Parathyroid adenoma (tissue), 2 donors: Measurements from ENCODE around the gene CD46.

ENCODE experiments used
- H2AFZ ChIP-seq: fragments of 300-600 bp; sonication (generic); one replicate; pipeline ENCODE4 v1.7.0; 2017; ENCODE audit warnings: antibody characterized with exemption, mild to moderate bottlenecking
- H3K27ac ChIP-seq: fragments of 300-600 bp; sonication (generic); one replicate; pipeline ENCODE4 v1.7.0; 2017
- H3K27me3 ChIP-seq: fragments of 300-600 bp; sonication (generic); one replicate; pipeline ENCODE4 v1.7.0; 2017; ENCODE audit warnings: low read length; ENCODE audit not compliant: control insufficient read depth, insufficient read depth
- H3K36me3 ChIP-seq: fragments of 300-600 bp; sonication (generic); one replicate; pipeline ENCODE4 v1.7.0; 2017; ENCODE audit warnings: low read length; ENCODE audit not compliant: control insufficient read depth, insufficient read depth
- H3K4me1 ChIP-seq: fragments of 300-600 bp; sonication (generic); one replicate; pipeline ENCODE4 v1.7.0; 2017; ENCODE audit warnings: control low read depth
- H3K4me2 ChIP-seq: fragments of 300-600 bp; sonication (generic); one replicate; pipeline ENCODE4 v1.7.0; 2017; ENCODE audit warnings: low read length
- H3K4me3 ChIP-seq: fragments of 300-600 bp; sonication (generic); one replicate; pipeline ENCODE4 v1.7.0; 2017; ENCODE audit warnings: low read depth, low read length
- H3K79me2 ChIP-seq: fragments of 300-600 bp; sonication (generic); one replicate; pipeline ENCODE4 v1.7.0; 2017; ENCODE audit warnings: control low read depth
- H3K9ac ChIP-seq: fragments of 300-600 bp; sonication (generic); one replicate; pipeline ENCODE4 v1.7.0; 2017; ENCODE audit warnings: mild to moderate bottlenecking
- H3K9me3 ChIP-seq: fragments of 300-600 bp; sonication (generic); one replicate; pipeline ENCODE4 v1.7.0; 2017; ENCODE audit warnings: low read length; ENCODE audit not compliant: control insufficient read depth
- TF ChIP-seq, protein P1 (sequence below): fragments of 300-600 bp; sonication (generic); IDR thresholded peaks from one replicate; pipeline ENCODE4 v1.7.0; 2017; ENCODE audit warnings: antibody characterized with exemption, mild to moderate bottlenecking
- donor health status: primary hyperparathyroidism.

CD46 gene

DNA sequence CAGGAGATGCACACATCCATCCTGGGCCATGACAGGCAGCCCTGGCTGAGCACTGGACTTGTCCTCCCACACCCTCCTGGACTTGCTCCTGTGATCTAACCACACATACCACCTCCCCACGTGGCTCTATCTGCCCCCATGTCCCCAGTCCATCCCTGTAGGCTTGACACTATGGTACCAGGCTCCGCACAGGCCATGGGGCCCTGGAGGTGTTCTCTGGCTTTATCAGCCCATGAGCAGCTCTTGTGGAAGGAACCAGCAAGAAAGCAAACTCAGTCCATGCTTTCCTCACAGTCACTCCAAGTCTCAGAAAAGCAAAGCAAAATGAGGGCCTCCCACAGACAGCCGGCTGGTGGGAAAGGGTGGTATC, 61.6 kb downstream of the CD46 start:
- Histone ChIP-seq H3K9ac (no peak overlapping the region), H3K27me3 (no peaks in the 10 kb centered on the region), H3K36me3 (no peaks in the 10 kb centered on the region), H3K79me2 (peaks cover 53% of the 10 kb centered on the region), H2AFZ (no peak overlapping the region), H3K9me3 (no peaks in the 10 kb centered on the region), H3K27ac (peak overlapping the region; percentile 57), H3K4me2 (peak overlapping the region; percentile 9), H3K4me3 (no peak overlapping the region), H3K4me1 (peaks cover 43% of the 10 kb centered on the region)
- TF ChIP-seq, protein P1, sequence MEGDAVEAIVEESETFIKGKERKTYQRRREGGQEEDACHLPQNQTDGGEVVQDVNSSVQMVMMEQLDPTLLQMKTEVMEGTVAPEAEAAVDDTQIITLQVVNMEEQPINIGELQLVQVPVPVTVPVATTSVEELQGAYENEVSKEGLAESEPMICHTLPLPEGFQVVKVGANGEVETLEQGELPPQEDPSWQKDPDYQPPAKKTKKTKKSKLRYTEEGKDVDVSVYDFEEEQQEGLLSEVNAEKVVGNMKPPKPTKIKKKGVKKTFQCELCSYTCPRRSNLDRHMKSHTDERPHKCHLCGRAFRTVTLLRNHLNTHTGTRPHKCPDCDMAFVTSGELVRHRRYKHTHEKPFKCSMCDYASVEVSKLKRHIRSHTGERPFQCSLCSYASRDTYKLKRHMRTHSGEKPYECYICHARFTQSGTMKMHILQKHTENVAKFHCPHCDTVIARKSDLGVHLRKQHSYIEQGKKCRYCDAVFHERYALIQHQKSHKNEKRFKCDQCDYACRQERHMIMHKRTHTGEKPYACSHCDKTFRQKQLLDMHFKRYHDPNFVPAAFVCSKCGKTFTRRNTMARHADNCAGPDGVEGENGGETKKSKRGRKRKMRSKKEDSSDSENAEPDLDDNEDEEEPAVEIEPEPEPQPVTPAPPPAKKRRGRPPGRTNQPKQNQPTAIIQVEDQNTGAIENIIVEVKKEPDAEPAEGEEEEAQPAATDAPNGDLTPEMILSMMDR: no peak

DNA sequence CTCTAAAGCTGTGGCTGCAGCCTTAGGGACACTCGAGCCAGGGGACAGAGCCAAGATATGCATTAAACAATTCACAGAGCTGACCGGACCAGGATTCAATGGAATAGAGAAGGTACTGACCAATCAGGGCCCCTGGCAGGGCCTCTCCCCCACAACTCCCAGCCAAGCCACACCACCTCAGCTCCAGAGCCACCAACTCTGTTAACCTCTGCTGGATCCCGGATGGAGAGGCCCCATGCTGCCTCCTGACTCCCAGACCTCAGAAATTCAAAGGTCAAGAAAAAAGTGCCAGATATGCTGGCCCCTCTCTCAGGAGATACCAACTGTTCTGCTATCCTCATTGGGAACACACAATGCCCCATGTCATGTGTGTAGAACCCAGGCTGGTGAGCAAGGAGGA, 62.1 kb downstream of the CD46 start:
- Histone ChIP-seq H3K27ac (peak overlapping the region; percentile 57), H3K4me1 (peaks cover 46% of the 10 kb centered on the region), H3K4me3 (no peak overlapping the region), H3K27me3 (no peaks in the 10 kb centered on the region), H3K79me2 (peaks cover 57% of the 10 kb centered on the region), H3K4me2 (no peak overlapping the region), H2AFZ (no peak overlapping the region), H3K9me3 (no peaks in the 10 kb centered on the region), H3K36me3 (no peaks in the 10 kb centered on the region), H3K9ac (no peak overlapping the region)
- TF ChIP-seq, protein P1: no peak

DNA sequence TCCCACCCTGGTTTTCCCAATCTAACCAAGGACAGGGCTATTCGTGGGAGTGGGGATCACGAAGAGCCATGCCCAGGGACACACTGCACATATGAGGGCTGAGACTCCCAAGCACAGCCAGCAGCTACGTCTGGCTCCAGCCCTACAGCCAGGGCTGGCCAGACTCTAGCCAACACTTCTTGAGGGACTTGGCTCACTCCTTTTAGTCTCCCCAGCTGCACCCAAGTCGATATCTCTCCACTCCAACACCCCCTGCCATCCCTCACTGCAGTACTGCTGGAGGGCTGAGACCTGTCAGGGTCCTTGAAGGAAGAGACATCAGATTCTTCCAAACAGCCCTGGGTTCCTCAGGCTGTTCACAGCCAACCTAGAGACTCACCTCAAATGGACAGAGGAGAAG, 62.6 kb downstream of the CD46 start:
- H3K4me3 ChIP-seq: no peak overlapping the region
- TF ChIP-seq, protein P1: no peak
- H3K79me2 ChIP-seq: peaks cover 62% of the 10 kb centered on the region
- H3K9me3 ChIP-seq: no peaks in the 10 kb centered on the region
- H3K27me3 ChIP-seq: no peaks in the 10 kb centered on the region
- H3K36me3 ChIP-seq: no peaks in the 10 kb centered on the region
- H3K4me2 ChIP-seq: no peak overlapping the region
- H3K4me1 ChIP-seq: peaks cover 44% of the 10 kb centered on the region
- peak overlapping the region; percentile 57 for H3K27ac ChIP-seq
- H2AFZ ChIP-seq: no peak overlapping the region
- H3K9ac ChIP-seq: no peak overlapping the region

DNA sequence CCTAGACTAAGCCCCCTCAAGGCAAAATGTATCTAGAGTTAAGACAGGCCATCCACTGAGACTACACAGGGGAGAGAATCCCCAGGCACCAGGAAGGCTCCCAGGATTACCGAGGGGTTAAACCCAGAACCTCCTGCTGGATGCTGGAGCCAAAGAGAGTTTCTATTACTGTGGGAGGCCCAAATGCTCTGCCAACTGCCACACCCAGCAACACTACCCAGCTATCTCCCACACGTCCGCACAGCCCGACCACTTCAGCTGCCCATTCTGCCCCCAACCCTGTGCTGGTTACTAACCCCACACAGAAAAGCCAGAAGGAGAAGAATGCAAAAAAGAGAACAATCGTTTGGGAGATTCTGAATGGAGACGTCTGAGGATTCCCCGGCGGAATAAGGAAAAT, 63.6 kb downstream of the CD46 start:
- TF ChIP-seq, protein P1: no peak
- Histone ChIP-seq H3K79me2 (peaks cover 67% of the 10 kb centered on the region), H3K4me2 (no peak overlapping the region), H3K9ac (no peak overlapping the region), H3K27me3 (no peaks in the 10 kb centered on the region), H3K4me1 (peaks cover 41% of the 10 kb centered on the region), H3K27ac (no peak overlapping the region), H3K36me3 (no peaks in the 10 kb centered on the region), H3K9me3 (no peaks in the 10 kb centered on the region), H2AFZ (no peak overlapping the region), H3K4me3 (no peak overlapping the region)

DNA sequence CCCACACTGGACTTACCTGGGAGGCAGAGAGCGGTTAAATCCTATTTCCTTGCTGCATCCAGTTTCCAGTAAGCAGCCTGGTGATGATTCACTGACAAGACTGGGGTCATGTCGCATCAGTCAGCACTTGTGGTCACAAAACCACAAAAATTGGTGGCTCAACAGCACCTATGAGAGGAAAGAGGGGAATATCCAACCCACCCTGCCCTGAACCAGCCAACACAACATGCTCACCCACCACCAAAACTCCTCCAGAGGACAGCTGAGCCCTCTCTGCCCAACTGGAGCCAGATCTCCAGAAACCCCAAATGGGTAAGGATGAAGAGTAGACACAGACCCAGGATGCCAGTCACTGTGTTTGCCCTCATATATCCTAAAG, 64.0 kb downstream of the CD46 start:
- H3K4me1 ChIP-seq: peaks cover 41% of the 10 kb centered on the region
- no peaks in the 10 kb centered on the region for H3K27me3 ChIP-seq
- no peaks in the 10 kb centered on the region for H3K9me3 ChIP-seq
- H3K36me3 ChIP-seq: no peaks in the 10 kb centered on the region
- H3K79me2 ChIP-seq: peaks cover 67% of the 10 kb centered on the region
- no peak overlapping the region for H3K27ac ChIP-seq
- no peak overlapping the region for H3K9ac ChIP-seq
- H3K4me3 ChIP-seq: no peak overlapping the region
- no peak overlapping the region for H3K4me2 ChIP-seq
- no peak overlapping the region for H2AFZ ChIP-seq
- TF ChIP-seq, protein P1: no peak
